Kasumi-1 (cell line): ENCODE results near the gene TRPC4.

Source experiments
- DNase-seq, 2 experiments: peaks; one replicate each; lab custom pipeline; 2025; lab: John Stamatoyannopoulos, UW

The TRPC4 gene

GRCh38 chr13:37601648-37602440 lies 267.7 kb downstream of the TRPC4 start:
- DNase-seq, result no peak

- DNase-seq, result no peak
Observed at GRCh38 chr13:37599519-37599918, 270.1 kb downstream of the TRPC4 start.

GRCh38 chr13:37598597-37598996 lies 271.0 kb downstream of the TRPC4 start, which contains the start of gene POSTN:
TSS of gene POSTN (minus strand) at chr13:37598768. CDS start at chr13:37598726, 42 bp downstream.
- no peak for DNase-seq

- DNase-seq, result no peak
Observed at GRCh38 chr13:37597477-37598025, 272.0 kb downstream of the TRPC4 start.

GRCh38 chr13:37596805-37597204 lies 272.8 kb downstream of the TRPC4 start:
- DNase-seq, result no peak

- no peak for DNase-seq
Observed at GRCh38 chr13:37595162-37595561, 274.4 kb downstream of the TRPC4 start.

GRCh38 chr13:37594550-37594949 lies 275.0 kb downstream of the TRPC4 start:
- no peak for DNase-seq

- peak in 1 of 2 experiments; percentile 0 for DNase-seq
Observed at GRCh38 chr13:37589381-37589780, 280.2 kb downstream of the TRPC4 start.

GRCh38 chr13:37587236-37587635 lies 282.3 kb downstream of the TRPC4 start:
- DNase-seq, result no peak
